ENCODE measurements around the gene RBP5.

Gene RBP5
- 0.09 to 0.48 reads per million in 2 experiments for total RNA-seq

DNA sequence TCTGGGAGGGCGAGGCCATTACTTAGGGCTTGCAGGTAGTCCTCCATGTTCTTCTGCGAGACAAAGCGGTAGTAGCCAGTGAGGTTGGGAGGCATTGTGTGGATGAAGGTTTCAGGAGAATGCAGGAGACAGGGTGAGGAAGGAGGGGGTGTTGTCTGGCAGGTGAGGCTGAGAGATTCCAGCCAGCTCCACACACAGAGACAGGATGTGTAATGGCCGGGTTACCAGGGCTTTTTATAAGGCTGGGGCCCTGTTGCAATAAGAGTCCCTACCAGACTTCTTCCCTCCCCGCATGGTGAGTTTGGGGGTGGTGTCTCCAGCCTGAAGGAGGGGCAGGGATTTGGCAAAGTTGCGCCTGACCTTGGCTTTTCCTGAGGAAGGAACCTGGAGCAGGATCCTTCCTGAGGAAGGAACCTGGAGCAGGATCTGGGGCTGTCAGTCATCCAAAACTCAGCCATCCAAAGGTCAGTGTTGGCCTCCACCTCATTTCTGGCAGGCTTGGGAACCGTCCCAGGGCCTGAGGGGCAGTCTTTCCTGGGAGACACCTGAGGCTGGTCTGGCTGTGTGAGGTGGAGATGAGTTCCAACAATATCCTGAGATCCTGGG, at the start of gene RBP5:
RBP5 (minus strand) TSS at position 209 of the 606 bp plus-strand sequence; CDS start at position 95, 114 bp downstream.
- no peak for DNase-seq (ENCODE audit: low read depth)

- no peak for DNase-seq (ENCODE audit: low read depth)
These were observed 49.8 kb upstream of the RBP5 start for GRCh38 chr12:7178481-7178880.

- no peak for DNase-seq (ENCODE audit: low read depth)
These were observed 47.9 kb upstream of the RBP5 start for GRCh38 chr12:7176595-7176994.

GRCh38 chr12:7175493-7175892, 46.8 kb upstream of the RBP5 start:
- DNase-seq (ENCODE audit: low read depth), result no peak

DNA sequence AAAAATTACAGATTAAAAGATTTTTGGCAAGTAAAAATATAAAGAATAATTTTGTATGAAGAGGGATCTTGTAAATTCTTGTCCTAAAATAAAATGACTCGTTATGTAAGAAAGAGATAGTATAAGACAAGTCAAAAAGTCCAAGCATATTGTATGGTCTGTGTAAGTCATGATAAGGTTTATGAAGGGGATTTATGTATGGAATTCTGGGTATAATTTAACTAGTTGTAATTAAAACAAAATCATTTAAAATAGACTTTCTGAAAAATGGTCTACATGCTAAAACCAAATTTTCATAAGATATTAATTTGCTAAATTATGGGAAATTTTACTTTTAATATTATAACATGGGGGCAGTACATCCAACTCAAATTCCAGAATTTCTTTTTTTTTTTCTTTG, 43.2 kb upstream of the RBP5 start:
- DNase-seq (ENCODE audit: low read depth), result no peak

DNA sequence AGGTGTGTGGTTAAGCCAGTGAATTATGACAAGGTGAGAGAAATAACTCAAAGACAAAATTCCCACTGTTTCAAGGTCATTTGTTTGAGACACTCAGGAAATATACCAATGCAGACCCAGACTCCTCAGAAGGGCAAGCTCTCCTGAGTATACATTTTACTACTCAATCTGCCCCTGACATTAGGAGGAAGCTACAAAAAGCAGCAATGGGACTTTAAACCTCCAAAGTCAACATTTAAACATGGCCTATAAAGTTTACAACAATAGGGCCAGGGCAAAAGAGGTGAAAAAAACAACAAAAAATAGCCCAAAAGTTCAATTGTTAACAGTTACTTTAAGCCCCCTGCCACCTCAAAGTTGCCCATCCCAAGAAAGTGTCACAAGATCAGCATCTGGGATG, 41.3 kb upstream of the RBP5 start:
- DNase-seq (ENCODE audit: low read depth), result no peak

- peak; percentile 6 for DNase-seq (ENCODE audit: low read depth)
These were observed 34.0 kb upstream of the RBP5 start for GRCh38 chr12:7162691-7163114.

DNA sequence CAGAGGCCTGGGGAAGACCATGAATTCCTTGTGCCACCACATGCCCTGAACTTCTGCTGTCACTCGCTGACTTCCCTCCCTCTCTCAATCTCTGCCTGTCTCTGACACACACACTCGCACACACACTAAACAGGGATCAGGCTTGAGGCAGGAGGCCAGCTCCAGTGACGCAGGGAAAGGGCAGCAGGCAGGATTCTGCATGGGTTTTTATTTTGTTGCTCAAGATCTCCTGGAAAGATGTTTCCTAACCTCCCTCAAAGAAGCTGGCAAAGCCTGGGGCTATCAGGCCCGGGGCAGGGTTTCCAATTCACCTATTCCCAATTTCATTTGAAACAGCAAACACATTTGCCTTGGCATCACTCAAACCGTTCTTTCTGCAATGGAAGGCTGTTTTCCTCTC, 33.1 kb upstream of the RBP5 start:
- DNase-seq (ENCODE audit: low read depth), result no peak

- no peak for DNase-seq (ENCODE audit: low read depth)
These were observed 32.6 kb upstream of the RBP5 start for GRCh38 chr12:7161327-7161726.

DNA sequence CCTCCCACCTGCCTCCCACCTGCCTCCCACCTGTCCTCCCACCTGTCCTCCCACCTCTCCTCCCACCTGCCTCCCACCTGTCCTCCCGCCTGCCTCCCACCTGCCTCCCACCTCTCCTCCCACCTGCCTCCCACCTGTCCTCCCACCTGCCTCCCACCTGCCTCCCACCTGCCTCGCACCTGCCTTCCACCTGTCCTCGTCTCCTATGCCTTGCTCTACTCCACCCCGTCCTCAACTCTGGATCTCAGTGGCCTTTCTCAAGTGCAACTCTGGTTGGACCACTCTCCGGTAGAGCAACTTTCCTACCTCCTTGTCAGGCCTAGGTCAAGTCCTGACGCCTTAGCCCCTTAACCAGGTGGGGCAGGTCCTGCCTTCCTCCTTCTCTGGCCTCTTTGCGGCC, 31.5 kb upstream of the RBP5 start:
- DNase-seq (ENCODE audit: low read depth), result no peak

DNA sequence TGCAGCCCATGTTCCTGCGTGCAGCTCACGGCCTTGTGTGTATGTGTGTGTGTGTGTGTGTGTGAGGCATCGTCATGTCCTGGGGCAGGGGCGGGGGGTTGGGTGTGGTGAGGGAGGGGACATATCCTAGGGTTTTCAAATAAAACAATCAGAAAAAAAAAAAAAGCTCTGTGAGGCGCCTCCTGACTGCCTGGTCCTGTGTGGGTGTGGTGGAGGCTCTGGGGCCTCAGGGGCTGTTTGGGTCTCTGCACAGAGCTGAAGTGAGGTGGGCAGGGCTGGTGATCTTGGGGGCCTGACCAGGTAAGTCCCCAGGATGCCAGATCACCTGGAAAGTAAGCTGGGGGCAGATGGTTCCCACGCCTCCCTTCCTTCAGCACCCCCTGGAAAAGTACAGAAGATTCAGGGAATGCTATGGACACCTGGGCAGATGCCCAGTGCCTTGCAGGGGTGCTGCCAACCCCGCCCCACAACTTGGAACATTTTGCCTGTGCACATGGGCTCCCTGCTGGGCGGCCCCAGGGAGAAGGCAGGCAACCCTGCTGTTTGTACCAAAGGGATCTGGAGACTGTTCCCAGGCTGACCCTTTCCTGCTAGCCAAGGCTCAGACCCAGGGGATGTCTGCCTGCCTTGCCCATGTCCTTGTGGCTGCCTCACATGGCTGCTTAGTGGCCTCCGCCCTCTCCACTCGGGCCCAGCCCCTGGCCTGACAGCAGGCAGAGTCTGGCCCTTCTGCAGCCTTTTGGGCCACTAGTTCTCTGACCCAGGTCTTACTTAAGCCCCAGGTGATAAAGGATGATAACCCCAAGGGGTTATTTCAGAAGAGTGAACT, 30.3 kb upstream of the RBP5 start:
- DNase-seq (ENCODE audit: low read depth), result no peak

GRCh38 chr12:7157391-7157790, 28.7 kb upstream of the RBP5 start:
- DNase-seq (ENCODE audit: low read depth), result no peak

GRCh38 chr12:7156259-7157197, 27.8 kb upstream of the RBP5 start:
- no peak for DNase-seq (ENCODE audit: low read depth)

GRCh38 chr12:7155471-7156034, 26.9 kb upstream of the RBP5 start:
- no peak for DNase-seq (ENCODE audit: low read depth)

DNA sequence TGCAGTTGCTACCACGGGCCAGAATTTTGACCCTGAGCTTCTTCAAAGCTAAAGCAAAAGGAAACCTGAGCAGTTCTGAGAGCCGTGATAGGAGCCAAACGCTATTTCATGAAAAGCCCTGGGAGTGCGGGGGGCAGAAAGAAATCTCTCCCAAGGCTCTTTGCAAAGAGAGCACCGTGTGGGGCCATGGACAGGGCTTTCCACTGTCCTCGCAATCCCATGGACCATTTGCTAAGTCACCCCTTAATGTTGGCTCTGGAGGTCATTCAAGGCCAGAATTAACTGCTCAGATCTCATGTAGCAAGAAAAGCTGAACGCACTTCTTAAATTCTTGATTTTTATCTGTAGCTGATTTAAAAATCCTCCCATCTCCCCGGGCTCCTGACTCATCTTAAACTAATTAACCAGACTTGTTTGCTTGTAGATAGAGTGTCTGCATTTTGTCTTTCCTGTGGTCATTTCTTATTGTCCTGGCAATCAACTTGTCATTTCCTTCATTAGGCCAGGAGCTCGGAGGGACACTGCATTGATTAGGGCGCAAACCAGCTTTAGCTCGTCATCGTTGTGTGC, 26.3 kb upstream of the RBP5 start:
- no peak for DNase-seq (ENCODE audit: low read depth)

GRCh38 chr12:7154042-7154441, 25.4 kb upstream of the RBP5 start:
- no peak for DNase-seq (ENCODE audit: low read depth)

- no peak for DNase-seq (ENCODE audit: low read depth)
These were observed 24.1 kb upstream of the RBP5 start for GRCh38 chr12:7152818-7153217.

DNA sequence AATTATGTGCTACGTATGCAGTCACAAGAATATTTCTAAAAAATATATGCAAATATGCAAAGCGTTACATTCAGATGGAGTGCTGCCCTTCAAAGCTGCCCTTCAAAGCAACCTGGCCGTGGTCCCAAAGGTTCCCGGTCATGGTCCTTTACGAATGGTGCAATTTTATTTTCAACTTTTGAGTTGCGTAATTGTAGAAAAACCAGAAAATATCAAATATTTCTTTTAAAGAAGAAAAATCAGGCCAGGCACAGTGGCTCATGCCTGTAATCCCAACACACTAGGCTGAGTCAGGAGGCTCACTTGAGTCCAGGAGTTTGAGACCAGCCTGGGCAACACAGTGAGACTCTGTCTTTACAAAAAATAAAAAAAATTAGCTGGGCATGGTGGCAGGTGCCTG, 22.8 kb upstream of the RBP5 start:
- DNase-seq (ENCODE audit: low read depth), result no peak

DNA sequence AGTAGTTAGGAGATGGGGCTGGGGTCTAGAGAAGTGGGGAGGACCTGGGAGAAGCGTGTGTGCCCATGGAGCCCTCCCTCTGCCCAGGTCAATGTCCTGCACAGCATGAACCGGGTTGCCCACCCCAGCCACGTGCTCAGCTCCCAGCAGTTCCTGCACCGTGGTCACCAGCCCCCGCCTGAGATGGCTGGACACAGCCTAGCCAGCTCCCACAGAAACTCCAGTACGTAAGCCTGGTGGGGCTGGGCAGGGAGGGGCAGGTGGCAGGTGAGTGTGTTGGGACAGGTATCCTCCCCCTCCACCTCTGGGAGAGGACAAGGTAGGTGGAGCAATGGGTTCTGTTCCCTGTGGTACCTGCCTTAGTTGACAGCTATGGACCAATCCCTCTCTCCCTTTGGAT, 22.2 kb upstream of the RBP5 start:
- DNase-seq (ENCODE audit: low read depth), result no peak

DNA sequence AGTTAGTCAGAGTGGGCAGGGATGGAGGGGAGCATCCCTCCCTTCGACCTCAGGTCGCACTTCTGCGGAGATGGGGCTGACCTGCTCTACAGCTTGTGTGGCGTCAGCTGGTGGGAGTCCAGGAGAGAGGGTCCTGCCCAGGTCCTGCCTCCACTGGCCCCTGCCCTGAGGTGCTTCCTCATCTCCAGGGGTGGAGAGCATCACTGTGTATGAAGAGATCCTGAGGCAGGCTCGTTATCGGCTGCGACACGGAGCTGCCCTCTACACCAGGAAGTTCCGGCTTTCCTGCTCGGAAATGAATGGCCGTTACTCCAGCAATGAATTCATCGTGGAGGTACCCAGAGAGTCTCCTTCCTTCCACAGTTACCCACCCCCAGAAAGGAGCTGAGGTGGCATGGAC, 21.7 kb upstream of the RBP5 start:
- no peak for DNase-seq (ENCODE audit: low read depth)

- DNase-seq (ENCODE audit: low read depth), result no peak
These were observed 18.2 kb upstream of the RBP5 start for GRCh38 chr12:7146906-7147305.

DNA sequence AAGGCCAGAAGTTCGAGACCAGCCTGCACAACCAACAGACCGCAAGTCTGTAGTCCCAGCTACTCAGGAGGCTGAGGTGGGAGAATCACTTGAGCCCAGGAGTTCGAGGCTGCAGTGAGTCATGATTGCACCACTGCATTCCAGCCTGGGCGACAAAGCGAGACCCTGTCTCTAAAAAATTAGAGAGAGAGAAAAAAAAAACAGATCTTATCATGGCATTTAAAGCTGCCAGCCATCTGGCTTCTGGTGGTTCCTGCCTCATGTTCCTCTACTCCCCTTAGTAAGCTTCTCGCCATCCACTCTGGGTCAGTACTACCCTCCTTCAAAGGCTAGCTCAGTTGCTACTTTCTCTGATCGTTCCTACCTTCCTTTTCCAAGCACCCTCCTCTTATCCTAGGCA, 17.5 kb upstream of the RBP5 start:
- no peak for DNase-seq (ENCODE audit: low read depth)

Measured in T follicular helper cell (primary cell).